DOHH2 (cell line): ENCODE measurements around the gene SLC25A25.

Experiments used
- H3F3A ChIP-seq: fragments of 200-600 bp; sonication (generic), shearing (Covaris generic); 2 replicates; pipeline ENCODE4 v1.6.0; 2016; ENCODE audit warnings: antibody characterized with exemption, mild to moderate bottlenecking; ENCODE audit not compliant: control insufficient read depth, insufficient read depth
- H3K27ac ChIP-seq: fragments of 200-600 bp; sonication (generic); 2 replicates; pipeline ENCODE4 v1.5.1; 2014; ENCODE audit warnings: low read depth, mild to moderate bottlenecking, low read length, moderate library complexity
- H3K27me3 ChIP-seq: fragments of 200-600 bp; sonication (generic); 2 replicates; pipeline ENCODE4 v1.6.1; 2014; ENCODE audit warnings: mild to moderate bottlenecking, low read length, mixed read lengths; ENCODE audit not compliant: control insufficient read depth
- H3K36me3 ChIP-seq: fragments of 200-600 bp; sonication (generic); 2 replicates; pipeline ENCODE4 v1.6.1; 2014; ENCODE audit warnings: mild to moderate bottlenecking, low read length, moderate library complexity, mixed read lengths; ENCODE audit not compliant: control insufficient read depth
- H3K4me1 ChIP-seq: fragments of 200-600 bp; sonication (generic); 2 replicates; pipeline ENCODE4 v1.6.1; 2014; ENCODE audit warnings: mild to moderate bottlenecking, low read length, mixed read lengths; ENCODE audit not compliant: control insufficient read depth
- H3K4me2 ChIP-seq: fragments of 200-600 bp; sonication (generic); 2 replicates; pipeline ENCODE4 v1.6.0; 2014; ENCODE audit warnings: mild to moderate bottlenecking, low read length, moderate library complexity
- H3K4me3 ChIP-seq: fragments of 200-600 bp; sonication (generic); 2 replicates; pipeline ENCODE4 v1.5.1; 2014; ENCODE audit warnings: mild to moderate bottlenecking, low read length, mixed read lengths
- H3K79me2 ChIP-seq: fragments of 200-600 bp; sonication (generic); 2 replicates; pipeline ENCODE4 v1.6.1; 2014; ENCODE audit warnings: mild to moderate bottlenecking, low read length, mixed read lengths; ENCODE audit not compliant: control insufficient read depth
- H3K9me2 ChIP-seq: fragments of 200-600 bp; sonication (generic); replicated peaks from 2 replicates; pipeline ENCODE4 v1.6.1; 2014; ENCODE audit warnings: mild to moderate bottlenecking, low read length, mixed read lengths; ENCODE audit not compliant: control insufficient read depth
- H3K9me3 ChIP-seq: fragments of 200-600 bp; sonication (generic); 2 replicates; pipeline ENCODE4 v1.6.1; 2014; ENCODE audit warnings: antibody characterized with exemption, low read length, mixed read lengths; ENCODE audit not compliant: control insufficient read depth, insufficient read depth
- H4K20me1 ChIP-seq: fragments of 200-600 bp; sonication (generic); 2 replicates; pipeline ENCODE4 v1.6.0; 2014; ENCODE audit warnings: low read depth, mild to moderate bottlenecking, antibody characterized with exemption, low read length, moderate library complexity; ENCODE audit not compliant: control insufficient read depth, insufficient read depth
- EZH2phosphoT487 ChIP-seq: fragments of 200-600 bp; sonication (generic); IDR thresholded peaks from 2 replicates; pipeline ENCODE4 v1.6.1; 2017; ENCODE audit warnings: borderline replicate concordance, mild to moderate bottlenecking, antibody characterized with exemption, low read length, moderate library complexity, mixed read lengths
- TF ChIP-seq, protein P1 (sequence below): fragments of 200-600 bp; sonication (generic); IDR thresholded peaks from one replicate; pipeline ENCODE4 v1.5.1; 2014; ENCODE audit warnings: antibody characterized with exemption, mild to moderate bottlenecking, low read depth, low read length; ENCODE audit not compliant: poor library complexity, severe bottlenecking

The SLC25A25 gene

DNA sequence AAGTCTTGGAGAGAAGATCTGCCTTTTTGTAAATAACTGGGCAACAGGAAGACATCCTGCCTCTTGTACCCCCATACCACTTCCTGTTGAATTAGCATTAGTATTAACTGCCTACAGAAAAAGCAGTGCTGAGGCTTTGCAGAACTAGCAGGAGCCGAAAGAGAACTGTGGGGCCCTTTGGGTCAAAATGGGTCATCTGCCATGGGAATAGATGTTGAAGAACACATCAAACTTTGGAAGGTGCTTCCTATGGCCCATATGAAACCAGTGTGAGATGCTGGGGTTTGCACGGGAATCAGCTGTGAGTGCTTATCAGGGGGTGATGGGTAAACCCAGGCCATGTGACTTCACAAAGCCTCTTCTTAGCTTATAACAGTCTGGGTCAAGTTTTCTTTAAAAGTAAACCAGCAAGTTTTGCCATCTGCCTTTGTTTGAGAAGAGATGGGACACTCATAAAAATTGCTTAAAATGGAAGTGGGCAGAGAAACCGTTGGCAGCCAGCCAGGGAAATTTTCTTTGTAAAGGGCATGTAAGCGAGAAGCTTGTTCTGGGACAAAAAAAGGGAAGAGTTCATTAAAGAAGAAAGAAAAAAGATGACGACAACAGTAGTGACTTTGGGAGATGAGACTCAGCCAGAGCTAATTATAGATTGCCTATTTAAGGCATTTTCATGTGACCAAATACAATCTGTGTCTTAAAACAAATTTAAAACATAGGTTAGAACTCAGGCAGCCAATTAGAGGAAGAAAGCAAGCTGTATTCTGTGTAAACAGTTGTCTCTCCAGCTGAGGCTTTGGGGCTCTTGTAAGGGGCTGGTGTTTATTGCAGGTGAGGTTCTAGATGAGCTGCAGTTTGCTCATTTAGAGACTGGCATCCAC, 4.4 kb downstream of the SLC25A25 start:
- no peaks in the 10 kb centered on the region for H3K9me2 ChIP-seq
- H4K20me1 ChIP-seq: no peaks in the 10 kb centered on the region
- peak overlapping the region; percentile 91 for H3K4me2 ChIP-seq
- H3K4me1 ChIP-seq: peaks cover 44% of the 10 kb centered on the region
- peaks cover 82% of the 10 kb centered on the region for H3K79me2 ChIP-seq
- peak overlapping the region; percentile 65 for H3K4me3 ChIP-seq
- peaks cover 9% of the 10 kb centered on the region for H3K36me3 ChIP-seq
- H3K27me3 ChIP-seq: no peaks in the 10 kb centered on the region
- peaks cover 29% of the 10 kb centered on the region for H3F3A ChIP-seq
- no peaks in the 10 kb centered on the region for H3K9me3 ChIP-seq
- peak overlapping the region; percentile 90 for H3K27ac ChIP-seq
- TF ChIP-seq, protein P1, sequence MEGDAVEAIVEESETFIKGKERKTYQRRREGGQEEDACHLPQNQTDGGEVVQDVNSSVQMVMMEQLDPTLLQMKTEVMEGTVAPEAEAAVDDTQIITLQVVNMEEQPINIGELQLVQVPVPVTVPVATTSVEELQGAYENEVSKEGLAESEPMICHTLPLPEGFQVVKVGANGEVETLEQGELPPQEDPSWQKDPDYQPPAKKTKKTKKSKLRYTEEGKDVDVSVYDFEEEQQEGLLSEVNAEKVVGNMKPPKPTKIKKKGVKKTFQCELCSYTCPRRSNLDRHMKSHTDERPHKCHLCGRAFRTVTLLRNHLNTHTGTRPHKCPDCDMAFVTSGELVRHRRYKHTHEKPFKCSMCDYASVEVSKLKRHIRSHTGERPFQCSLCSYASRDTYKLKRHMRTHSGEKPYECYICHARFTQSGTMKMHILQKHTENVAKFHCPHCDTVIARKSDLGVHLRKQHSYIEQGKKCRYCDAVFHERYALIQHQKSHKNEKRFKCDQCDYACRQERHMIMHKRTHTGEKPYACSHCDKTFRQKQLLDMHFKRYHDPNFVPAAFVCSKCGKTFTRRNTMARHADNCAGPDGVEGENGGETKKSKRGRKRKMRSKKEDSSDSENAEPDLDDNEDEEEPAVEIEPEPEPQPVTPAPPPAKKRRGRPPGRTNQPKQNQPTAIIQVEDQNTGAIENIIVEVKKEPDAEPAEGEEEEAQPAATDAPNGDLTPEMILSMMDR: no peak
- no peak for TF ChIP-seq EZH2phosphoT487

- Histone ChIP-seq H3K27ac (peak overlapping the region; percentile 90), H3K4me2 (peak overlapping the region; percentile 91), H3K79me2 (peaks cover 88% of the 10 kb centered on the region), H3K36me3 (peaks cover 9% of the 10 kb centered on the region), H3K4me1 (peaks cover 44% of the 10 kb centered on the region), H3K9me2 (no peaks in the 10 kb centered on the region), H3K4me3 (peak overlapping the region; percentile 65), H3K27me3 (no peaks in the 10 kb centered on the region), H4K20me1 (no peaks in the 10 kb centered on the region), H3K9me3 (no peaks in the 10 kb centered on the region), H3F3A (peaks cover 27% of the 10 kb centered on the region)
- TF ChIP-seq, protein P1: no peak
- no peak for TF ChIP-seq EZH2phosphoT487
These were observed 5.3 kb downstream of the SLC25A25 start for GRCh38 chr9:128073253-128073886.

- no peak for TF ChIP-seq EZH2phosphoT487
- TF ChIP-seq, protein P1: no peak
- H3F3A ChIP-seq: peaks cover 8% of the 10 kb centered on the region
- no peak overlapping the region for H3K4me3 ChIP-seq
- H3K9me3 ChIP-seq: no peaks in the 10 kb centered on the region
- peaks cover 10% of the 10 kb centered on the region for H3K4me1 ChIP-seq
- H3K9me2 ChIP-seq: no peaks in the 10 kb centered on the region
- H3K79me2 ChIP-seq: peaks cover 71% of the 10 kb centered on the region
- H3K27ac ChIP-seq: no peak overlapping the region
- no peaks in the 10 kb centered on the region for H3K27me3 ChIP-seq
- H3K36me3 ChIP-seq: peaks cover 6% of the 10 kb centered on the region
- no peak overlapping the region for H3K4me2 ChIP-seq
- no peaks in the 10 kb centered on the region for H4K20me1 ChIP-seq
These were observed 9.9 kb downstream of the SLC25A25 start for GRCh38 chr9:128077847-128078503.
